Hepatocyte (in vitro differentiated cells): ENCODE data around the gene CARD9.

ENCODE experiments used
- CTCF ChIP-seq: fragments of 200-600 bp; sonication (generic); IDR thresholded peaks from 2 replicates; pipeline ENCODE4 v1.5.1; 2016; ENCODE audit warnings: antibody characterized with exemption, mild to moderate bottlenecking; ENCODE audit not compliant: poor library complexity
- EZH2 ChIP-seq: fragments of 200-600 bp; sonication (generic); IDR thresholded peaks from 2 replicates; pipeline ENCODE4 v1.6.1; 2016; ENCODE audit warnings: antibody characterized with exemption, mild to moderate bottlenecking, borderline replicate concordance

- no peak for TF ChIP-seq CTCF
- TF ChIP-seq EZH2: no peak
Measured at GRCh38 chr9:136404801-136405136, 31.3 kb upstream of the CARD9 start.
